ENCODE results near the gene STARD9. TPM values are rescaled to one million over a fixed set of nuclear protein-coding genes. Genes with fewer than 3 reads are reported as not detected.
A peak's percentile ranks its signal among the peaks of the same experiment; 100 is the strongest.

Gene STARD9
- total RNA-seq, 1 donor from 2014 or later: 35.1 TPM

DNA sequence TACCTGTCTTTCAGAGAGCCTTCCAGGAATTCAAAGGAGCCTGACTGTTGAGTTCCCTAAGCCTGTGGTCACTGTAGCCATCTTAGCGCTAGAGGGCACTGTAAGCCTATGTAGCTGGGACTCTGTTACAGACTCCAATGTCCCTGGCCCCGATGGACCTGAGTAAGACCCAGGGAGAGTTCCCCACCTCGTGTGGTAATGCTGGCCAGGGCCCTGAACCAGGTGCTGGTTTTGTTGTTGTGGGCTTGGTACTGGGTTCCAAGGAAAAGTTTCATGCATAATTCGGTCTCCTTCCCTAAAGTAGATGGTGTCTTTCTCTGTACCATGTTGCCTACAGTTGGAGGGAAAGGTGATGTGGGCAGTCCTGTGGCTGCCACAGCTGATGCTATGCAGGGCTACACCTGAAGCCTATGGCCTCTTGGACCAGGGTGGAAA, 129.1 kb downstream of the STARD9 start:
- Histone ChIP-seq H3K9me3 (no peaks in the 10 kb centered on the region), H3K27ac (no peak overlapping the region), H3K4me1 (peaks cover 20% of the 10 kb centered on the region), H3K4me3 (no peak overlapping the region), H3K36me3 (peaks cover 0 to 6% of the 10 kb centered on the region in 2 donors), H3K27me3 (no peaks in the 10 kb centered on the region)
- no peak for TF ChIP-seq POLR2A (IDR thresholded peaks at IDR 0.05)
- TF ChIP-seq, protein P1, sequence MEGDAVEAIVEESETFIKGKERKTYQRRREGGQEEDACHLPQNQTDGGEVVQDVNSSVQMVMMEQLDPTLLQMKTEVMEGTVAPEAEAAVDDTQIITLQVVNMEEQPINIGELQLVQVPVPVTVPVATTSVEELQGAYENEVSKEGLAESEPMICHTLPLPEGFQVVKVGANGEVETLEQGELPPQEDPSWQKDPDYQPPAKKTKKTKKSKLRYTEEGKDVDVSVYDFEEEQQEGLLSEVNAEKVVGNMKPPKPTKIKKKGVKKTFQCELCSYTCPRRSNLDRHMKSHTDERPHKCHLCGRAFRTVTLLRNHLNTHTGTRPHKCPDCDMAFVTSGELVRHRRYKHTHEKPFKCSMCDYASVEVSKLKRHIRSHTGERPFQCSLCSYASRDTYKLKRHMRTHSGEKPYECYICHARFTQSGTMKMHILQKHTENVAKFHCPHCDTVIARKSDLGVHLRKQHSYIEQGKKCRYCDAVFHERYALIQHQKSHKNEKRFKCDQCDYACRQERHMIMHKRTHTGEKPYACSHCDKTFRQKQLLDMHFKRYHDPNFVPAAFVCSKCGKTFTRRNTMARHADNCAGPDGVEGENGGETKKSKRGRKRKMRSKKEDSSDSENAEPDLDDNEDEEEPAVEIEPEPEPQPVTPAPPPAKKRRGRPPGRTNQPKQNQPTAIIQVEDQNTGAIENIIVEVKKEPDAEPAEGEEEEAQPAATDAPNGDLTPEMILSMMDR (IDR thresholded peaks at IDR 0.05): peak in 2 of 3 experiments; percentile 36 to 68
- intact Hi-C loops (cut with DNase I): loop anchor here (5.0 kb wide), 1 partner anchor 223 kb away; no protein-coding TSS in a partner anchor
- DNase-seq (ENCODE audit: extremely low spot score in 2 of 2): peak; percentile 64 to 79

DNA sequence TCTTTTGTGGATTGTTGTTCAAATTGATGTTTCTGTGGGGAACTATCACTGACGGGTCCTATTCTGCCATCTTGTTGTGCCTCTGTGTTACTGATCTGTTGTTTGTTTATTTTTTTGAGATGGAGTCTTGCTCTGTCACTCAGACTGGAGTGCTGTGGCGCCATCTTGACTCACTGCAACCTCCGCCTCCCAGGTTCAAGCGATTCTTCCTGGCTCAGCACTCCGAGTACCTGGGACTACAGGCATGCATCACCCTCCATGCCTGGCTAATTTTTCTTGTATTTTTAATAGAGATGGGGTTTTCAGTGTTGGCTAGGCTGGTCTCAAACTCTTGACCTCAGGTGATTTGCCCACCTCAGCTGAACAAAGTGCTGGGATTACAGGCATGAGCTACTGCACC, 129.9 kb downstream of the STARD9 start:
- peaks cover 0 to 6% of the 10 kb centered on the region in 2 donors for H3K36me3 ChIP-seq
- H3K27me3 ChIP-seq: no peaks in the 10 kb centered on the region
- peaks cover 20% of the 10 kb centered on the region for H3K4me1 ChIP-seq
- intact Hi-C loops (cut with DNase I): no loop called here
- DNase-seq (ENCODE audit: extremely low spot score in 2 of 2): no peak
- TF ChIP-seq, protein P1 (IDR thresholded peaks at IDR 0.05): no peak
- TF ChIP-seq POLR2AphosphoS5 (IDR thresholded peaks at IDR 0.05; ENCODE audit: insufficient read depth in 1 of 2, low read depth in 1 of 2) (no peak), POLR2A (IDR thresholded peaks at IDR 0.05) (no peak)
- H3K27ac ChIP-seq: no peak overlapping the region
- H3K4me3 ChIP-seq: no peak overlapping the region
- no peaks in the 10 kb centered on the region for H3K9me3 ChIP-seq

DNA sequence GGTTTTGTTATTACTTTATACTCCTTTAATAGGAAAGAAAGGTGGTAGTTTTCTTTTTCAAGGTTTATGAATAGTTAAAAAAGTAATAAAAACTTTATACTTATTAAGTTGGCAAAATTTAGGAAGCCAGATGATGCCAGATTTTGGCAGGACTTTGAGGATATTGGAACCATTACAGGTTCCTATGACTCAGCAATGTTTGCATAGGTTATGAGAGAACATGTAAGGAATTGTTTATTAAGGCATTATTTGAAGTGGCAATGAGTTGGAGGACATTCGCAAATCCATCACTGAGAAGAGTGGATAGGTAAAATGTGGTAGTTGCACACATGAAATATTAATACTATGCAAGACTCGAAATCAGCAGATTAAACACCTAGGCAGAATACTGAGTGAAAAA, 131.7 kb downstream of the STARD9 start:
- H3K36me3 ChIP-seq: peaks cover 0 to 6% of the 10 kb centered on the region in 2 donors
- TF ChIP-seq POLR2AphosphoS5 (IDR thresholded peaks at IDR 0.05; ENCODE audit: insufficient read depth in 1 of 2, low read depth in 1 of 2): peak in 1 of 2 donors; percentile 79
- TF ChIP-seq, protein P1 (IDR thresholded peaks at IDR 0.05): no peak
- no peak overlapping the region for H3K4me3 ChIP-seq
- DNase-seq (ENCODE audit: extremely low spot score in 2 of 2): no peak
- no peak overlapping the region for H3K27ac ChIP-seq
- H3K9me3 ChIP-seq: no peaks in the 10 kb centered on the region
- no peaks in the 10 kb centered on the region for H3K27me3 ChIP-seq
- intact Hi-C loops (cut with DNase I): no loop called here
- peaks cover 20% of the 10 kb centered on the region for H3K4me1 ChIP-seq

DNA sequence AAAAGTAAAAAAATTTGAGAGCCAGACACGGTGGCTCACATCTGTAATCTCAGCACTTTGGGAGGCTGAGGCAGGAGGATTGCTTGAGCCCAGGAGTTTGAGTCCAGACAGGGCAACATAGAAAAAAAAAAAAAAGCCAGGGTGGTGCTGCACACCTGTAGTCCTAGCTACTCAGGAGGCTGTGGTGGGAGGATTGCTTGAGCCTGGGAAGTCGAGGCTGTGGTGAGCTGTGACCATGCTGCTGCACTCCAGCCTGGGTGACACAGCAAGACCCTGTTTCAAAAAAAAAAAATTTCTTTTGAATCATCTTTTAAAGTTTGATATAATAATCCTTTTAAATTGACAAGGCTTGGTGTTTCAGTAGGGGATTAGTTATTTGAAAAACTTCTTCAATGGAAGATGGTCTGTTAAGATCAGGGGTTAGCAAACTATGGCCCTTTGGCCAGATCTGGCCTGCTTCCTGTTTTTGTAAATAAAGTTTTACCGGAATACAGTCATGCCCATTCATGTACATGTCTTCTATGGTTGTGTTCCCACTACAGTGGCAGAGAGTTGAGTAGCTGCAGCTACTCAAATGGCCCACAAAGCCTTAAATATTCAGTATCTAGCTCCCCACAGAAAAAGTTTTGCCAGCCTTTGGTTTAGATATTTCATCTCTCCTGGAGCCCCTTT, 132.6 kb downstream of the STARD9 start:
- intact Hi-C loops (cut with DNase I): no loop called here
- Histone ChIP-seq H3K4me3 (no peak overlapping the region), H3K36me3 (peaks cover 0 to 6% of the 10 kb centered on the region in 2 donors), H3K9me3 (no peaks in the 10 kb centered on the region), H3K27ac (no peak overlapping the region), H3K27me3 (no peaks in the 10 kb centered on the region), H3K4me1 (peaks cover 20% of the 10 kb centered on the region)
- no peak for DNase-seq (ENCODE audit: extremely low spot score in 2 of 2)
- TF ChIP-seq POLR2A (IDR thresholded peaks at IDR 0.05): no peak
- no peak for TF ChIP-seq POLR2AphosphoS5 (IDR thresholded peaks at IDR 0.05; ENCODE audit: insufficient read depth in 1 of 2, low read depth in 1 of 2)
- TF ChIP-seq, protein P1 (IDR thresholded peaks at IDR 0.05): no peak

DNA sequence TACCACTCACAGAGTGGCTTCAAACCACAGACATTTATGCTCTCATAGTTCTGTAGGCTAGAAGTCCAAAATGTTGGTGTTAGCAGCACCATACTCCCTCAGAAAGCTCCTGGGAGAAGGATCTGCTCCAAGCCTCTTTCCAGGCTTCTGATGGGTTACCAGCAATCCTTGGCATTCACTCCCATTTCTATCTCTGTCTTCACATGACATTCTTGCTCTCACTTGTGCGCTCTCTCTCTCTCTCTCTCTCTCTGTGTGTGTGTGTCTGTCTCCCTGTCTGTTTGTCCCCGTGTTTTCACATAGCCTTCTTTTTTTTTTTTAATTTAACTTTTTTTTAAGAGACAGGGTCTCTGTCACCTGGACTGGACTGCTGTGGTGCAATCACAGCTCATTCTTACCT, 135.3 kb downstream of the STARD9 start:
- Histone ChIP-seq H3K4me3 (no peak overlapping the region), H3K27me3 (no peaks in the 10 kb centered on the region), H3K27ac (no peak overlapping the region), H3K9me3 (no peaks in the 10 kb centered on the region), H3K4me1 (peaks cover 20% of the 10 kb centered on the region), H3K36me3 (peaks cover 0 to under 1% of the 10 kb centered on the region in 2 donors)
- intact Hi-C loops (cut with DNase I): no loop called here
- TF ChIP-seq, protein P1 (IDR thresholded peaks at IDR 0.05): no peak
- no peak for TF ChIP-seq POLR2A (IDR thresholded peaks at IDR 0.05)
- no peak for TF ChIP-seq POLR2AphosphoS5 (IDR thresholded peaks at IDR 0.05; ENCODE audit: insufficient read depth in 1 of 2, low read depth in 1 of 2)
- DNase-seq (ENCODE audit: extremely low spot score in 2 of 2): no peak
